Coronary artery (tissue), 2 donors: ENCODE results near the gene KCNJ2.

Experiments
- DNase-seq: peaks from one replicate; pipeline ENCODE4 v3.0.0-alpha.2; 2017; ENCODE audit warnings: low spot score
- H3K27ac ChIP-seq, 2 donors: fragments of 200-600 bp; sonication (generic); one replicate each; pipeline ENCODE4 v1.5.1; 2016 to 2019
- H3K4me3 ChIP-seq: fragments of 200-600 bp; sonication (generic); 2 replicates; pipeline ENCODE4 v1.5.1; 2016; ENCODE audit warnings: mild to moderate bottlenecking, moderate library complexity
- CTCF ChIP-seq: fragments of 200-600 bp; sonication (generic); IDR thresholded peaks from one replicate; pipeline ENCODE4 v1.5.1; 2019; ENCODE audit warnings: antibody characterized with exemption

Gene KCNJ2

GRCh38 chr17:70201872-70202419 is 32.6 kb downstream of the KCNJ2 start:
- TF ChIP-seq CTCF = no peak
- DNase-seq = no peak
- no peak overlapping the region for H3K4me3 ChIP-seq
- H3K27ac ChIP-seq = no peak overlapping the region

DNA sequence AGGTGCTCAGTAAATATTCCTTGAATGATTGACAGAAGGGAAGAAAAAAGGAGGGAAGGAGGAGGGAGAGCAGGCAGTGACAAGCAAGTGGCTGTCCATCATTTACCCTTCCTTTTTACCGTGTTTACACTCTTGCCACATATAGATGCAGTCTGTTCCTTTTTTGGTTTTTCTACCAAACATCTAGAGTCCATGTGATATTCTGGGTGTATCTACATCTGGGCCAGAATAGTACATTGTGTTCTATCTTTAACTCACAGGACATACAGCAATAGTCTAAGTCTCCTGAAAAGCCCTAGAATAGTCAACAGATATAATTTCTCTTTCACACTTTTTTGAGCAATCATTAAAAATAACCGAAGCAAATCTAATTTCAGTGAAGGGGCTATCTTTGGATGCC is 33.5 kb downstream of the KCNJ2 start:
- no peak for TF ChIP-seq CTCF
- H3K4me3 ChIP-seq = no peak overlapping the region
- H3K27ac ChIP-seq = no peak overlapping the region
- no peak for DNase-seq

GRCh38 chr17:70204431-70204830 is 35.1 kb downstream of the KCNJ2 start:
- no peak for DNase-seq
- no peak overlapping the region for H3K27ac ChIP-seq
- TF ChIP-seq CTCF = no peak
- no peak overlapping the region for H3K4me3 ChIP-seq

GRCh38 chr17:70205401-70205800 is 36.1 kb downstream of the KCNJ2 start:
- TF ChIP-seq CTCF = no peak
- Histone ChIP-seq H3K4me3 (no peak overlapping the region), H3K27ac (no peak overlapping the region)
- DNase-seq = no peak

DNA sequence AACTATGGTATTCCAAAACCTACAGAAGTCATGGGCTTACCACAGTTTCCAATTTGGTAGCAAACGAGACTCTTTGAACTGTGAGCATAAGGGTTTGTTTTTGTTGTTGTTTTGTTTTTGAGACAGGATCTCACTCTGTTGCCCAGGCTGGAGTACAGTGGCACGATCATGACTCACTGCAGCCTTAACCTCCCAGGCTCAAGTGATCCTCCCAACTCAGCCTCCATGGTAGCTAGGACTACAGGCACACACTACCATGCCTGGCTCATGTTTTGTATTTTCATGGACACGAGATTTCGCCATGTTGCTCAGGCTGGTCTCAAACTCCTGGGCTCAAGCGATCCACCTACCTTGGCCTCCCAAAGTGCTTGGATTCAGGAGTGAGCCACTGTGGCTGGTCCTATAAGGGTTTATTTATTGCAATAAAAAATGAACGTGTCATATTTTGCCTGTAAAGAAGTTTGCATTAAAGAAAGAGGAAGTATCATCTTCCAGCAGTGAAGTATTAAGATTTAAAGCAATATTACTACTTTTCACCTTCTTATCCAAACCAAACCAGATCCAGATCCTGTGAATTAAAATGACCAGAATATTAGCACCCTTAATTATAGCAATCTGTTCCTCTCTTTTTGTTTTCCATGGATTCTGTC is 37.2 kb downstream of the KCNJ2 start:
- TF ChIP-seq CTCF = no peak
- H3K4me3 ChIP-seq = no peak overlapping the region
- no peak overlapping the region for H3K27ac ChIP-seq
- no peak for DNase-seq

DNA sequence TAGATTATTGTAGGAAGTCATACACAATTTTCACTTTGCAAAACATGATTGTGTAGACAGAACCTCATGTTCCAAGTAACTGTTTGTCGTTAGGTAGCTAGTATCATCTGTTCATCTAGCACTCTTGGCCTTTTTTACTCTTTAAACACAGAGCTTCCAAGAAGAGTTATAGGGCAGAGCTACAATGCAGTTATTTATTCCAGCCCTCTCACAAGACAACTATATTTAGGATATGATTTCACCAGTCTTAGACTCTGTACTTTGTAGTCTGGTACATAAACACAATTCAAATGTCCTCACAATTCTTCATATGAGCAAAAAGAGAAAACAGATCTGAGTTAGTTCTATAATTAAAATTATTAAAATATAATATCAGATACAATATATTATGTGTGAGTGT is 37.9 kb downstream of the KCNJ2 start:
- H3K27ac ChIP-seq = no peak overlapping the region
- no peak overlapping the region for H3K4me3 ChIP-seq
- TF ChIP-seq CTCF = no peak
- DNase-seq = no peak

DNA sequence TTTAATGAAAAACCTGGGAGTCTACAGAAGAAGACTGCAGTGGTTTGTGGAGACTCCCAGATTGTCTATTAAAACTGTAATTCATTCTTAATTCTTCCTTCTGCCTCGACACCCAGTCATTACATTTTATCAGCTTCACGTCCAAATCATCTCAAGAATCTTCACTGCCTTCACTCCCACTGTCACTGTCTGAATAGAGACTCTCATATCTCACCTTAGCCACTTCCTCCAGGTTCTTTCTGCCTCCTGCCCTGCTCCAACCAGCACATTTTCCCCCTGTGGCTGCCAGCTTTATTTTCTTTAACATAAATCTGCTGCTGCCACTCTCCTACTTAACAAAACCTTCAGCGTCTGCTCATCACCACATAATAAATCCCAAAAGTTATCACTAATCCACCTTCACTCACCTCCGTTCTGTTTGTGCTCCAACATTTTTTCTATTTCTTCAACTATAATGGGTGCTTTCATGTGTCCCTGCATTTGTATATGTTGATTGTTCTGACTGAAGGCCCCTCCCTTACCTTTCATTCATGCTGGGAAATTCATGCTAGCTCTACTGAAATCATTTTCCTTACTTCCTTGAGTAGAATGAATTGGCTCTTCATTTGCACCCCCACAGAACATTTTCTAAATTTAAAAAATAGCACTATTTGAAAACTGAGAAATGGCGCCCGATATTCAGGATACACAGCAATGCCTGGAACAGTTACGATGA is 38.9 kb downstream of the KCNJ2 start:
- Histone ChIP-seq H3K4me3 (no peak overlapping the region), H3K27ac (no peak overlapping the region)
- no peak for TF ChIP-seq CTCF
- no peak for DNase-seq
